Neural progenitor cell (in vitro differentiated cells): ENCODE data around the gene HSD11B1L. TPM values are rescaled to one million over a fixed set of nuclear protein-coding genes. Genes with fewer than 3 reads are reported as not detected.

ENCODE experiments used
- DNase-seq: peaks from one replicate; pipeline ENCODE4 v3.0.0-alpha.2; 2016; ENCODE audit warnings: low spot score
- H2AFZ ChIP-seq: fragments of 200-600 bp; sonication (generic); replicated peaks from 2 replicates; pipeline ENCODE4 v1.6.1; 2016; ENCODE audit warnings: antibody characterized with exemption
- H3F3A ChIP-seq: fragments of 200-600 bp; sonication (generic); 2 replicates; pipeline ENCODE4 v1.6.1; 2016; ENCODE audit warnings: antibody characterized with exemption, low read depth
- H3K27ac ChIP-seq: fragments of 200-600 bp; sonication (generic); 2 replicates; pipeline ENCODE4 v1.5.1; 2016; ENCODE audit warnings: mild to moderate bottlenecking
- H3K27me3 ChIP-seq: fragments of 200-600 bp; sonication (generic); 2 replicates; pipeline ENCODE4 v1.6.1; 2016; ENCODE audit warnings: mild to moderate bottlenecking, moderate library complexity
- H3K36me3 ChIP-seq: fragments of 200-600 bp; sonication (generic); 2 replicates; pipeline ENCODE4 v1.5.1; 2016
- H3K4me1 ChIP-seq: fragments of 200-600 bp; sonication (generic); 2 replicates; pipeline ENCODE4 v1.6.1; 2016; ENCODE audit warnings: mixed run types
- H3K4me2 ChIP-seq: fragments of 200-600 bp; sonication (generic); 2 replicates; pipeline ENCODE4 v1.6.1; 2016
- H3K4me3 ChIP-seq: fragments of 200-600 bp; sonication (generic); 2 replicates; pipeline ENCODE4 v1.5.1; 2016
- H3K79me2 ChIP-seq: fragments of 200-600 bp; sonication (generic); 2 replicates; pipeline ENCODE4 v1.6.1; 2016; ENCODE audit warnings: low read depth
- H3K9ac ChIP-seq: fragments of 200-600 bp; sonication (generic); 2 replicates; pipeline ENCODE4 v1.6.1; 2016
- H3K9me3 ChIP-seq: fragments of 200-600 bp; sonication (generic); 2 replicates; pipeline ENCODE4 v1.5.1; 2016; ENCODE audit warnings: low read depth
- H4K20me1 ChIP-seq: fragments of 200-600 bp; sonication (generic); 2 replicates; pipeline ENCODE4 v1.6.1; 2016; ENCODE audit warnings: low read depth
- H3K27ac Mint-ChIP-seq: 3 replicates; pipeline ENCODE4 v1.8.0; 2021; ENCODE audit warnings: mixed read lengths
- H3K27me3 Mint-ChIP-seq: 2 replicates; pipeline ENCODE4 v1.8.0; 2022; ENCODE audit warnings: low read depth, mild to moderate bottlenecking, inconsistent platforms, moderate library complexity, mixed read lengths; ENCODE audit not compliant: insufficient read depth
- H3K36me3 Mint-ChIP-seq: 3 replicates; pipeline ENCODE4 v1.8.0; 2021; ENCODE audit warnings: mixed read lengths
- H3K4me1 Mint-ChIP-seq: 3 replicates; pipeline ENCODE4 v1.8.0; 2021; ENCODE audit warnings: mixed read lengths
- H3K4me3 Mint-ChIP-seq: 3 replicates; pipeline ENCODE4 v1.8.0; 2021; ENCODE audit warnings: mild to moderate bottlenecking, moderate library complexity, mixed read lengths
- H3K9me3 Mint-ChIP-seq: 3 replicates; pipeline ENCODE4 v1.8.0; 2020; ENCODE audit warnings: mixed read lengths
- CTCF ChIP-seq: fragments of 200-600 bp; sonication (generic); IDR thresholded peaks from 2 replicates; pipeline ENCODE4 v1.5.1; 2017; ENCODE audit warnings: antibody characterized with exemption, mild to moderate bottlenecking
- EZH2 ChIP-seq: fragments of 200-600 bp; sonication (generic); IDR thresholded peaks from 2 replicates; pipeline ENCODE4 v1.6.1; 2017; ENCODE audit warnings: antibody characterized with exemption, mild to moderate bottlenecking, moderate library complexity
- EZH2phosphoT487 ChIP-seq: fragments of 200-600 bp; sonication (generic); IDR thresholded peaks from 2 replicates; pipeline ENCODE4 v1.6.1; 2017; ENCODE audit warnings: antibody characterized with exemption
- total RNA-seq: library from RNA; depleted of rRNA; stranded (reverse); fragments of >200 nt; gene quantifications from 2 replicates; pipeline ENCODE4 v1.2.3, GENCODE V29; 2015; ENCODE audit warnings: low replicate concordance

HSD11B1L gene
- total RNA-seq, 1 donor from 2014 or later: 7.7 TPM

GRCh38 chr19:5694956-5695648 lies 14.3 kb downstream of the HSD11B1L start:
- H3K4me2 ChIP-seq: no peak overlapping the region
- H3K36me3 ChIP-seq: no peaks in the 10 kb centered on the region
- peaks cover 13% of the 10 kb centered on the region for H3K27me3 Mint-ChIP-seq
- H3K79me2 ChIP-seq: peaks cover 43% of the 10 kb centered on the region
- H4K20me1 ChIP-seq: peaks cover 73% of the 10 kb centered on the region
- no peaks in the 10 kb centered on the region for H3K4me1 ChIP-seq
- H3K4me3 Mint-ChIP-seq: no peak overlapping the region
- H3K27ac Mint-ChIP-seq: no peak overlapping the region
- no peak overlapping the region for H3K9ac ChIP-seq
- no peak overlapping the region for H2AFZ ChIP-seq
- no peak overlapping the region for H3K4me3 ChIP-seq
- peaks cover 9% of the 10 kb centered on the region for H3K4me1 Mint-ChIP-seq
- no peak for TF ChIP-seq EZH2
- no peak for TF ChIP-seq CTCF
- TF ChIP-seq EZH2phosphoT487: no peak
- H3K9me3 Mint-ChIP-seq: no peaks in the 10 kb centered on the region
- peaks cover 35% of the 10 kb centered on the region for H3F3A ChIP-seq
- H3K27ac ChIP-seq: peak overlapping the region; percentile 37
- H3K27me3 ChIP-seq: no peaks in the 10 kb centered on the region
- no peaks in the 10 kb centered on the region for H3K9me3 ChIP-seq
- peaks cover 6% of the 10 kb centered on the region for H3K36me3 Mint-ChIP-seq
- DNase-seq: no peak

- H3K4me3 ChIP-seq: no peak overlapping the region
- no peaks in the 10 kb centered on the region for H3K27me3 ChIP-seq
- no peaks in the 10 kb centered on the region for H3K9me3 Mint-ChIP-seq
- no peaks in the 10 kb centered on the region for H3K9me3 ChIP-seq
- no peak overlapping the region for H3K9ac ChIP-seq
- peaks cover 37% of the 10 kb centered on the region for H3K79me2 ChIP-seq
- H3K27ac Mint-ChIP-seq: no peak overlapping the region
- H3K4me2 ChIP-seq: no peak overlapping the region
- H3K27ac ChIP-seq: peak overlapping the region; percentile 37
- H3F3A ChIP-seq: peaks cover 29% of the 10 kb centered on the region
- H4K20me1 ChIP-seq: peaks cover 67% of the 10 kb centered on the region
- peaks cover 8% of the 10 kb centered on the region for H3K36me3 Mint-ChIP-seq
- no peak overlapping the region for H3K4me3 Mint-ChIP-seq
- peaks cover 9% of the 10 kb centered on the region for H3K27me3 Mint-ChIP-seq
- H3K4me1 ChIP-seq: no peaks in the 10 kb centered on the region
- H2AFZ ChIP-seq: no peak overlapping the region
- peaks cover 6% of the 10 kb centered on the region for H3K4me1 Mint-ChIP-seq
- H3K36me3 ChIP-seq: no peaks in the 10 kb centered on the region
- no peak for DNase-seq
- no peak for TF ChIP-seq EZH2phosphoT487
- TF ChIP-seq CTCF: no peak
- no peak for TF ChIP-seq EZH2
Observed at GRCh38 chr19:5695649-5696195, 14.9 kb downstream of the HSD11B1L start.

- no peak overlapping the region for H2AFZ ChIP-seq
- DNase-seq: no peak
- no peak overlapping the region for H3K27ac Mint-ChIP-seq
- peak overlapping the region; percentile 37 for H3K27ac ChIP-seq
- H3K4me3 Mint-ChIP-seq: no peak overlapping the region
- peaks cover 11% of the 10 kb centered on the region for H3K36me3 Mint-ChIP-seq
- TF ChIP-seq EZH2phosphoT487: no peak
- no peak for TF ChIP-seq CTCF
- no peak for TF ChIP-seq EZH2
- peaks cover 5% of the 10 kb centered on the region for H3K4me1 Mint-ChIP-seq
- no peak overlapping the region for H3K4me2 ChIP-seq
- H3K27me3 Mint-ChIP-seq: peaks cover 6% of the 10 kb centered on the region
- no peak overlapping the region for H3K9ac ChIP-seq
- H3K27me3 ChIP-seq: no peaks in the 10 kb centered on the region
- peaks cover 30% of the 10 kb centered on the region for H3K79me2 ChIP-seq
- no peaks in the 10 kb centered on the region for H3K4me1 ChIP-seq
- no peak overlapping the region for H3K4me3 ChIP-seq
- H3K9me3 ChIP-seq: no peaks in the 10 kb centered on the region
- no peaks in the 10 kb centered on the region for H3K36me3 ChIP-seq
- H3K9me3 Mint-ChIP-seq: peaks cover 3% of the 10 kb centered on the region
- H3F3A ChIP-seq: peaks cover 22% of the 10 kb centered on the region
- peaks cover 60% of the 10 kb centered on the region for H4K20me1 ChIP-seq
Observed at GRCh38 chr19:5696196-5697021, 15.6 kb downstream of the HSD11B1L start.
